HepG2 (cell line): ENCODE measurements around the gene TAS1R3. TPM values are rescaled to one million over a fixed set of nuclear protein-coding genes. Genes with fewer than 3 reads are reported as not detected.

Experiments
- ARID5B ChIP-seq: IDR thresholded peaks from 2 replicates; pipeline ENCODE4 v1.4.0; 2020; ENCODE audit warnings: mild to moderate bottlenecking, missing genetic modification reagents
- CREM ChIP-seq, 2 experiments: sonication (generic) in 1 of 2; formaldehyde crosslinking in 1 of 2; IDR thresholded peaks; 2 replicates each; pipeline versions ENCODE4 v1.4.0 to v1.6.1; 2016 to 2020; ENCODE audit warnings: antibody characterized with exemption in 1 of 2, mild to moderate bottlenecking in 1 of 2, missing genetic modification reagents in 1 of 2
- HNRNPUL1 ChIP-seq: fragments of 200-400 bp; formaldehyde crosslinking; IDR thresholded peaks from 2 replicates; pipeline ENCODE4 v1.6.1; 2017; ENCODE audit warnings: low read depth, mild to moderate bottlenecking, low read length, moderate library complexity
- IRF2 ChIP-seq: IDR thresholded peaks from 2 replicates; pipeline ENCODE4 v1.6.1; 2018; ENCODE audit warnings: missing genetic modification reagents, missing compliant biosample characterization
- KDM3A ChIP-seq: IDR thresholded peaks from 2 replicates; pipeline ENCODE4 v1.6.1; 2018; ENCODE audit warnings: low read depth, missing compliant biosample characterization
- PHF21A ChIP-seq: sonication (generic); formaldehyde crosslinking; IDR thresholded peaks from 2 replicates; pipeline ENCODE4 v1.5.0; 2020; ENCODE audit warnings: mild to moderate bottlenecking, missing genetic modification reagents
- POLR2AphosphoS2 ChIP-seq: IDR thresholded peaks from 2 replicates; pipeline ENCODE4 v1.6.1; 2011; ENCODE audit warnings: low read depth, low read length, improper control_type of control experiment
- THAP7 ChIP-seq: sonication (generic); formaldehyde crosslinking; IDR thresholded peaks from 2 replicates; pipeline ENCODE4 v1.8.1; 2023; ENCODE audit warnings: mild to moderate bottlenecking, missing genetic modification reagents
- YEATS2 ChIP-seq: sonication (generic); formaldehyde crosslinking; IDR thresholded peaks from 2 replicates; pipeline ENCODE4 v1.4.0; 2020; ENCODE audit warnings: missing genetic modification reagents, borderline replicate concordance
- ZNF136 ChIP-seq: sonication (generic); formaldehyde crosslinking; IDR thresholded peaks from 2 replicates; pipeline ENCODE4 v1.8.1; 2022; ENCODE audit warnings: low read depth, mild to moderate bottlenecking, moderate library complexity, missing genetic modification reagents
- ZNF274 ChIP-seq: sonication (generic); formaldehyde crosslinking; IDR thresholded peaks from 2 replicates; pipeline ENCODE4 v1.5.1; 2020; ENCODE audit warnings: mild to moderate bottlenecking, missing genetic modification reagents
- ZNF275 ChIP-seq: sonication (generic); formaldehyde crosslinking; IDR thresholded peaks from 2 replicates; pipeline ENCODE4 v1.8.0; 2022; ENCODE audit warnings: missing genetic modification reagents, mild to moderate bottlenecking, inconsistent platforms, borderline replicate concordance
- ZNF333 ChIP-seq: sonication (generic); formaldehyde crosslinking; IDR thresholded peaks from 2 replicates; pipeline ENCODE4 v1.4.0; 2020; ENCODE audit warnings: mild to moderate bottlenecking, missing genetic modification reagents, borderline replicate concordance
- ZNF33A ChIP-seq: sonication (generic); formaldehyde crosslinking; IDR thresholded peaks from 2 replicates; pipeline ENCODE4 v1.5.1; 2020; ENCODE audit warnings: missing genetic modification reagents, mild to moderate bottlenecking, moderate library complexity, borderline replicate concordance
- ZNF451 ChIP-seq: sonication (generic); formaldehyde crosslinking; IDR thresholded peaks from 2 replicates; pipeline ENCODE4 v1.5.0; 2020; ENCODE audit warnings: mild to moderate bottlenecking, missing genetic modification reagents
- ZNF547 ChIP-seq: sonication (generic); formaldehyde crosslinking; IDR thresholded peaks from 2 replicates; pipeline ENCODE4 v1.5.1; 2020; ENCODE audit warnings: mild to moderate bottlenecking, missing genetic modification reagents
- ZNF652 ChIP-seq: IDR thresholded peaks from 2 replicates; pipeline ENCODE4 v1.6.1; 2016; ENCODE audit warnings: low read depth, borderline replicate concordance
- polyA plus RNA-seq, 8 experiments: library from polyadenylated mRNA; depleted of rRNA in 3 of 8; stranded (reverse) in 7 of 8; unstranded in 1 of 8; fragments of >200 nt; fragmentation: Illumina TruSeq in 4 of 8; extraction: Trizol in 4 of 8; gene quantifications; 2 replicates each; pipeline versions ENCODE4 v1.2.1 to v1.2.3, GENCODE V29; 2011 to 2016; ENCODE audit warnings: low read depth in 4 of 8, missing spikeins in 1 of 8, mixed read lengths in 1 of 8; ENCODE audit not compliant: insufficient read depth in 1 of 8
- total RNA-seq, 5 experiments: library from RNA; depleted of rRNA; stranded (reverse); fragments of >200 nt; fragmentation: Illumina TruSeq; extraction: Trizol; gene quantifications; 2 replicates each; pipeline ENCODE4 v1.2.3, GENCODE V29; 2016; ENCODE audit warnings: low read depth in 1 of 5
- TF ChIP-seq, protein P1 (sequence below): sonication (generic); formaldehyde crosslinking; IDR thresholded peaks from 2 replicates; pipeline ENCODE4 v1.4.0; 2020; ENCODE audit warnings: missing genetic modification reagents
- TF ChIP-seq, protein P2 (sequence below): conservative IDR thresholded peaks from 2 replicates; pipeline ENCODE4 v1.6.1; 2018; ENCODE audit warnings: missing genetic modification reagents

Gene TAS1R3
- total and polyA plus RNA-seq, 2 of the 13 experiments (the other 11 are each of a cell fraction or from before 2014, with no cell fraction given) = 0.13 to 0.15 TPM

- TF ChIP-seq ZNF275 (CRISPR knock-in tag) = peak; percentile 74; the same call in 1 of the 2 replicates
- peak; percentile 56; the same call in 1 of the 2 replicates for TF ChIP-seq ZNF333 (CRISPR knock-in tag)
- TF ChIP-seq HNRNPUL1 = no peak
- TF ChIP-seq ZNF547 (CRISPR knock-in tag) = peak; percentile 15; the same call in 1 of the 2 replicates
- TF ChIP-seq, protein P1, sequence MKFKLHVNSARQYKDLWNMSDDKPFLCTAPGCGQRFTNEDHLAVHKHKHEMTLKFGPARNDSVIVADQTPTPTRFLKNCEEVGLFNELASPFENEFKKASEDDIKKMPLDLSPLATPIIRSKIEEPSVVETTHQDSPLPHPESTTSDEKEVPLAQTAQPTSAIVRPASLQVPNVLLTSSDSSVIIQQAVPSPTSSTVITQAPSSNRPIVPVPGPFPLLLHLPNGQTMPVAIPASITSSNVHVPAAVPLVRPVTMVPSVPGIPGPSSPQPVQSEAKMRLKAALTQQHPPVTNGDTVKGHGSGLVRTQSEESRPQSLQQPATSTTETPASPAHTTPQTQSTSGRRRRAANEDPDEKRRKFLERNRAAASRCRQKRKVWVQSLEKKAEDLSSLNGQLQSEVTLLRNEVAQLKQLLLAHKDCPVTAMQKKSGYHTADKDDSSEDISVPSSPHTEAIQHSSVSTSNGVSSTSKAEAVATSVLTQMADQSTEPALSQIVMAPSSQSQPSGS (CRISPR knock-in tag) = peak; percentile 56; the same call in 1 of the 2 replicates
- 0 out of 2 replicates have a peak, but pooled peaks have one; percentile 29 for TF ChIP-seq ZNF136 (CRISPR knock-in tag)
- no peak for TF ChIP-seq ZNF451 (CRISPR knock-in tag)
- TF ChIP-seq ZNF33A (CRISPR knock-in tag) = no peak
- peak; percentile 84 for TF ChIP-seq YEATS2
- peak; percentile 41; the same call in 1 of the 2 replicates for TF ChIP-seq ARID5B (CRISPR knock-in tag)
- peak; percentile 85 for TF ChIP-seq PHF21A (CRISPR knock-in tag)
- no peak for TF ChIP-seq POLR2AphosphoS2
- TF ChIP-seq CREM (IDR thresholded peaks at IDR 0.05) = peak; percentile 56
- no peak for TF ChIP-seq CREM (CRISPR knock-in tag; IDR thresholded peaks at IDR 0.05)
- TF ChIP-seq, protein P2, sequence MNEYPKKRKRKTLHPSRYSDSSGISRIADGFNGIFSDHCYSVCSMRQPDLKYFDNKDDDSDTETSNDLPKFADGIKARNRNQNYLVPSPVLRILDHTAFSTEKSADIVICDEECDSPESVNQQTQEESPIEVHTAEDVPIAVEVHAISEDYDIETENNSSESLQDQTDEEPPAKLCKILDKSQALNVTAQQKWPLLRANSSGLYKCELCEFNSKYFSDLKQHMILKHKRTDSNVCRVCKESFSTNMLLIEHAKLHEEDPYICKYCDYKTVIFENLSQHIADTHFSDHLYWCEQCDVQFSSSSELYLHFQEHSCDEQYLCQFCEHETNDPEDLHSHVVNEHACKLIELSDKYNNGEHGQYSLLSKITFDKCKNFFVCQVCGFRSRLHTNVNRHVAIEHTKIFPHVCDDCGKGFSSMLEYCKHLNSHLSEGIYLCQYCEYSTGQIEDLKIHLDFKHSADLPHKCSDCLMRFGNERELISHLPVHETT = peak; percentile 61; the same call in 1 of the 2 replicates
- 0 out of 2 replicates have a peak, but pooled peaks have one; percentile 50 for TF ChIP-seq ZNF274 (CRISPR knock-in tag)
- TF ChIP-seq IRF2 (CRISPR knock-in tag) = peak; percentile 60
- TF ChIP-seq ZNF652 (CRISPR knock-in tag) = no peak
- TF ChIP-seq KDM3A = 0 out of 2 replicates have a peak, but pooled peaks have one; percentile 25
- TF ChIP-seq THAP7 (CRISPR knock-in tag) = peak; percentile 68; the same call in 1 of the 2 replicates
Observed at GRCh38 chr1:1358433-1359271, 27.6 kb downstream of the TAS1R3 start, which contains the start of gene MXRA8 (continued).
